Activated CD8-positive, alpha-beta memory T cell treated with anti-CD3 and anti-CD28 coated beads, Interleukin-2, amount 10 ng/mL, durations not matched to agents 7 days and 5 days (primary cell): ENCODE results near the gene FAIM. TPM values are rescaled to one million over a fixed set of nuclear protein-coding genes. Genes with fewer than 3 reads are reported as not detected.
"Not testable (repeated sequence)": the region's sequence is repeated elsewhere in the genome, so short reads cannot be mapped to it uniquely, and the experiment has no call there.

Experiments used
- ATAC-seq: fragments of 150-1000 bp; cut with Tn5 transposase; one replicate; pipeline ENCODE4 v1.10.0; 2021; ENCODE audit warnings: moderate library complexity
- CTCF ChIA-PET: fragments of 350-600 bp; sonication (Branson Sonifier 250); formaldehyde crosslinking; loops from one replicate; lab custom pipeline; 2021; ENCODE audit warnings: antibody characterized with exemption; lab: Charles Lee
- DNase-seq: peaks from one replicate; pipeline ENCODE4 v3.0.0-alpha.2; 2020
- H3K27ac Mint-ChIP-seq: one replicate; pipeline ENCODE4 v1.8.0; 2021; ENCODE audit warnings: mild to moderate bottlenecking, mixed read lengths
- H3K27me3 Mint-ChIP-seq: one replicate; pipeline ENCODE4 v1.8.0; 2021; ENCODE audit warnings: mixed read lengths
- H3K36me3 Mint-ChIP-seq: one replicate; pipeline ENCODE4 v1.8.0; 2021; ENCODE audit warnings: mild to moderate bottlenecking, mixed read lengths
- H3K4me1 Mint-ChIP-seq: one replicate; pipeline ENCODE4 v1.8.0; 2021; ENCODE audit warnings: mixed read lengths
- H3K4me3 Mint-ChIP-seq: one replicate; pipeline ENCODE4 v1.8.0; 2021; ENCODE audit warnings: mild to moderate bottlenecking, moderate library complexity, mixed read lengths
- H3K9me3 Mint-ChIP-seq: one replicate; pipeline ENCODE4 v1.8.0; 2022; ENCODE audit warnings: low read depth, mixed read lengths
- total RNA-seq, 2 experiments: library from RNA; stranded (reverse); gene quantifications; one replicate each; pipeline ENCODE4 v1.2.3, GENCODE V29; 2021

The FAIM gene
- 1 to 10 TPM; 2.2 to 4.7 TPM for total RNA-seq

GRCh38 chr3:138608322-138609135, at the start of gene FAIM:
FAIM (plus strand) TSS chr3:138608771; CDS start chr3:138619727, 10,956 bp downstream.
- Mint-ChIP-seq H3K4me3 (peak within 1 kb of the TSS; percentile 81), H3K27me3 (peaks cover 4% of the 10 kb centered on the region), H3K9me3 (no peaks in the 10 kb centered on the region), H3K36me3 (peaks cover 11% of the 10 kb centered on the region), H3K27ac (peak within 1 kb of the TSS; percentile 90), H3K4me1 (peaks cover 17% of the 10 kb centered on the region)
- CTCF ChIA-PET = interaction anchor here (1.6 to 2.4 kb wide), 3 partner anchors 14 to 315 kb away, joined by 3 to 16 read pairs (median 8); partner anchors contain the start of gene CEP70
- DNase-seq = peak; percentile 74
- peak; percentile 84 for ATAC-seq

DNA sequence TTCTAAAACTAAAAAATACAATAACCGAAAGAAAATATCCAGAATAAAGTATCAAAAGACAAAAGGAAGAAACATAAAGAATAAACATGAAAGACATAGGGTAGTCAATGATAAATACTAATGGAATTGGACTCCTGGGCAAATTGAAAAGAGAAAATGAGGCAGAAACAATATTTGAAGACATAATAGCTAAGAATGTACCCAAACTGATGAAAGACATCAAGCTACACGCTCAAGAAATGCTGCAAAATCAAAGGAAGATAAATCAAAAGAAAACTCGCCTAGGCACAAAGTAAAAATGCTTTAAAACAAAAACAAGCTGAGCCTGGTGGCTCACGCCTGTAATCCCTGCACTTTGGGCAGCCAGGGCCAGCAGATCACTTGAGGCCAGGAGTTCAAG, 49.4 kb upstream of the FAIM start:
- Mint-ChIP-seq H3K4me1 (peaks cover 6% of the 10 kb centered on the region), H3K9me3 (peaks cover 9% of the 10 kb centered on the region), H3K36me3 (peaks cover 31% of the 10 kb centered on the region), H3K27me3 (no peaks in the 10 kb centered on the region), H3K27ac (no peak overlapping the region), H3K4me3 (no peak overlapping the region)
- CTCF ChIA-PET = no interaction called here
- DNase-seq (no peak), ATAC-seq (no peak)

DNA sequence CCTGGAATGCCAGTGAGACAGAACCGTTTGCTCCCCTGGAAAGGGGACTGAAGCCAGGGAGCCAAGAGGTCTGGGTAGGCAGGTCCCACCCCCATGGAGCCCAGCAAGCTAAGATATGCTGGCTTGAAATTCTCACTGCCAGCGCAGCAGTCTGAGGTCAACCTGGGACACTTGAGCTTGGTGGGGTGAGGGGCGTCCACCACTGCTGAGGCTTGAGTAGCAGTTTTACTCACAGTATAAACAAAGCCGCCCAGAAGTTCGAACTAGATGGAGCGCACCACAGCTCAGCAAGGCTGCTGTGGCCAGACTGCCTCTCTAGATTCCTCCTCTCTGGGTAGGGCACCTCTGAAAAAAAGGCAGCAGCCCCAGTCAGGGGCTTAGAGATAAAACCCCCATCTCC, 48.1 kb upstream of the FAIM start:
- peaks cover 7% of the 10 kb centered on the region for H3K9me3 Mint-ChIP-seq
- no peaks in the 10 kb centered on the region for H3K27me3 Mint-ChIP-seq
- DNase-seq (no peak), ATAC-seq (no peak)
- H3K27ac Mint-ChIP-seq = no peak overlapping the region
- peaks cover 6% of the 10 kb centered on the region for H3K4me1 Mint-ChIP-seq
- CTCF ChIA-PET = no interaction called here
- peaks cover 26% of the 10 kb centered on the region for H3K36me3 Mint-ChIP-seq
- no peak overlapping the region for H3K4me3 Mint-ChIP-seq

DNA sequence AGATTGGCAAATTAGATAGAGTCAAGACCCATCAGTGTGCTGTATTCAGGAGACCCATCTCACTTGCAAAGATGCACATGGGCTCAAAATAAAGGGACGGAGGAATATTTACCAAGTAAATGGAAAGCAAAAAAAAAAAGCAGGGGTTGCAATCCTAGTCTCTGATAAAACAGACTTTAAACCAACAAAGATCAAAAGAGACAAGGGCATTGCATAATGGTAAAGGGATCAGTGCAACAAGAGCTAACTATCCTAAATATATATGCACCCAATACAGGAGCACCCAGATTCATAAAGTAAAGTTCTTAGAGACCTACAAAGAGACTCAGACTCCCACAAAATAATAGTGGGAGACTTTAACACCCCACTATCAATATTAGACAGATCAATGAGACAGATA, 45.7 kb upstream of the FAIM start:
- H3K9me3 Mint-ChIP-seq, H3K4me3 Mint-ChIP-seq, H3K27me3 Mint-ChIP-seq, DNase-seq, CTCF ChIA-PET, H3K4me1 Mint-ChIP-seq, ATAC-seq, H3K27ac Mint-ChIP-seq: not testable (repeated sequence)
- H3K36me3 Mint-ChIP-seq = peaks cover 30% of the 10 kb centered on the region

GRCh38 chr3:138566293-138566692, 42.3 kb upstream of the FAIM start:
- H3K27me3 Mint-ChIP-seq, H3K4me3 Mint-ChIP-seq, H3K4me1 Mint-ChIP-seq, ATAC-seq, H3K27ac Mint-ChIP-seq, DNase-seq, H3K9me3 Mint-ChIP-seq, CTCF ChIA-PET: not testable (repeated sequence)
- H3K36me3 Mint-ChIP-seq = peaks cover 26% of the 10 kb centered on the region

GRCh38 chr3:138567403-138567802, 41.2 kb upstream of the FAIM start:
- CTCF ChIA-PET = interaction anchor here (1.4 kb wide), 1 partner anchor 356 kb away, joined by 3 read pairs; no protein-coding TSS in a partner anchor
- H3K9me3 Mint-ChIP-seq = peaks cover 3% of the 10 kb centered on the region
- H3K4me1 Mint-ChIP-seq = peaks cover 15% of the 10 kb centered on the region
- H3K27me3 Mint-ChIP-seq = no peaks in the 10 kb centered on the region
- DNase-seq = no peak
- no peak overlapping the region for H3K27ac Mint-ChIP-seq
- H3K36me3 Mint-ChIP-seq = peaks cover 25% of the 10 kb centered on the region
- no peak overlapping the region for H3K4me3 Mint-ChIP-seq
- ATAC-seq = no peak

DNA sequence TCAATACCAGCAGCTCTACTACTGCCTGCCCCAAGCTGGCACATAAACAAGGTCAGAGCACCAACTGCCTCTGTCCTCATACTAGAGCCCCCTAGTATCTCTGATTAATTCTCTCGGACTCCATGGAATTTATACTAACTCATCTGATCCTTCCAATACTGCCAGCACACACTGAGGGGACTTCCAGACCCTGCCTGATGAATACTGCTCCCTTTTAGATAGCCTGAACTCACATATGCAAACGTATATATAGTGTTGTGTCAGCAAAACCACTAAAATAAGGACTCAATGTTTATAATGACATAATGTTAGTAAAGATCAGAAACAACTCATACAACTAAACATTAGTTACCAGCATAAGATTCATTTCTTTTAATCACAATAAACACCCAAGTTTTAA, 39.5 kb upstream of the FAIM start:
- peaks cover 9% of the 10 kb centered on the region for H3K9me3 Mint-ChIP-seq
- no peak for DNase-seq
- H3K4me1 Mint-ChIP-seq = peaks cover 9% of the 10 kb centered on the region
- H3K27ac Mint-ChIP-seq = no peak overlapping the region
- peaks cover 35% of the 10 kb centered on the region for H3K36me3 Mint-ChIP-seq
- H3K4me3 Mint-ChIP-seq = no peak overlapping the region
- CTCF ChIA-PET = no interaction called here
- ATAC-seq = no peak
- peaks cover 2% of the 10 kb centered on the region for H3K27me3 Mint-ChIP-seq

DNA sequence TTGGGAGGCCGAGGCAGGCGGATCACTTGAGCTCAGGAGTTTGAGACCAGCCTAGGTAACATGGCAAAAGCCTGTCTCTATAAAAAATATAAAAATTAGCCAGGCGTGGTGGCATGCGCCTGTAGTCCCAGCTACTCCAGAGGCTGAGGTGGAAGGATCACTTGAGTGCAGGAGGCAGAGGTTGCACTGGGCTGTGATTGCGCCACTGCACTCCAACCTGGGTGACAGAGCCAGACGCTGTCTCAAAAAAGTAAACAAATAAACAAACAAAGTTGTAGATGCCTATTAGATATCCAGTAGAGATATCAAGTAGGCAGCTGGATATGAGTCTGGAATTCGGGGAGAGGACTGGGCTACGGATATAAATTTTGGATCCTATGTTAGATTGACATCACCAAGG, 38.9 kb upstream of the FAIM start:
- CTCF ChIA-PET = interaction anchor here (1.4 to 2.6 kb wide), 2 partner anchors 22 to 25 kb away, joined by 3 to 8 read pairs; partner anchors contain the start of gene CEP70

GRCh38 chr3:138573138-138573537, 35.4 kb upstream of the FAIM start:
- ATAC-seq = no peak
- Mint-ChIP-seq H3K36me3 (peaks cover 35% of the 10 kb centered on the region), H3K9me3 (peaks cover 8% of the 10 kb centered on the region)

More for the DNA sequence above, 38.9 kb upstream of the FAIM start:
- not testable (repeated sequence) for H3K27me3 Mint-ChIP-seq, H3K9me3 Mint-ChIP-seq, H3K27ac Mint-ChIP-seq, DNase-seq, H3K4me3 Mint-ChIP-seq, ATAC-seq, H3K4me1 Mint-ChIP-seq
- H3K36me3 Mint-ChIP-seq = peaks cover 36% of the 10 kb centered on the region

DNA sequence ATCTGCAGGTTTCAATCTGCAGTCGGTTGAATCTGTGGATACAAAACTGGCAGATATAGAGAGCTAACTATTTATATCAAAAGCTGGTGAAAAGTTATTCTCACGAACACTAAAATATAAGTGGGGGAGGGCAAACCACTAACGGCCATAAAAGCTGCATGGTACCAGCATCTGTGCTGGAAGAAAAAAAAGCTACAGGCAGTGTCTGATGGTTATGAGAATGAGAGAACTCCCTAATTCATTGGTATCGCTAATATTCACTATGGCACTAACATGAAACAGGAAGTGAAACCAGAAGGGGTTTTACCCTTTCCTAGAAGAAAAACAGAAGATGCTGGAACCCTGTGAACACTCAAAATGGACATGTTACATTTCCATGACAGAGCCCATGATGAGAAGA, 30.4 kb upstream of the FAIM start:
- H3K4me3 Mint-ChIP-seq = peak overlapping the region; percentile 4
- no peak for DNase-seq
- CTCF ChIA-PET = interaction anchor here (0.9 to 3.2 kb wide), 3 partner anchors 12 to 751 kb away, joined by 3 to 12 read pairs (median 8); partner anchors contain the start of gene CEP70
- H3K27ac Mint-ChIP-seq = peak overlapping the region; percentile 78
- H3K27me3 Mint-ChIP-seq = no peaks in the 10 kb centered on the region
- peaks cover 6% of the 10 kb centered on the region for H3K9me3 Mint-ChIP-seq
- H3K36me3 Mint-ChIP-seq = peaks cover 26% of the 10 kb centered on the region
- H3K4me1 Mint-ChIP-seq = peaks cover 24% of the 10 kb centered on the region
- peak; percentile 16 for ATAC-seq

More at GRCh38 chr3:138573138-138573537, 35.4 kb upstream of the FAIM start:
- no peak overlapping the region for H3K4me3 Mint-ChIP-seq
- CTCF ChIA-PET = no interaction called here
- H3K27ac Mint-ChIP-seq = no peak overlapping the region
- no peak for DNase-seq
- peaks cover 2% of the 10 kb centered on the region for H3K27me3 Mint-ChIP-seq
- H3K4me1 Mint-ChIP-seq = peaks cover 24% of the 10 kb centered on the region

- peaks cover 2% of the 10 kb centered on the region for H3K9me3 Mint-ChIP-seq
- peaks cover 20% of the 10 kb centered on the region for H3K36me3 Mint-ChIP-seq
- no peaks in the 10 kb centered on the region for H3K27me3 Mint-ChIP-seq
- H3K27ac Mint-ChIP-seq = no peak overlapping the region
- no peak for ATAC-seq
- no peak for DNase-seq
- peaks cover 32% of the 10 kb centered on the region for H3K4me1 Mint-ChIP-seq
- H3K4me3 Mint-ChIP-seq = no peak overlapping the region
- CTCF ChIA-PET = interaction anchor here (1.9 to 3.2 kb wide), 2 partner anchors 11 to 15 kb away, joined by 8 to 12 read pairs; partner anchors contain the start of gene CEP70
Observed at GRCh38 chr3:138578961-138579574, 29.5 kb upstream of the FAIM start.

GRCh38 chr3:138587374-138587773, 21.2 kb upstream of the FAIM start:
- no peaks in the 10 kb centered on the region for H3K9me3 Mint-ChIP-seq
- DNase-seq (no peak), ATAC-seq (no peak)
- H3K36me3 Mint-ChIP-seq = peaks cover 9% of the 10 kb centered on the region
- H3K27me3 Mint-ChIP-seq = no peaks in the 10 kb centered on the region
- no peak overlapping the region for H3K27ac Mint-ChIP-seq
- CTCF ChIA-PET = interaction anchor here (0.9 to 1.7 kb wide), 2 partner anchors 108 to 349 kb away, joined by 3 to 4 read pairs; no protein-coding TSS in a partner anchor
- no peak overlapping the region for H3K4me3 Mint-ChIP-seq
- H3K4me1 Mint-ChIP-seq = peaks cover 9% of the 10 kb centered on the region

- CTCF ChIA-PET = interaction anchor here (1.7 kb wide), 1 partner anchor 109 kb away, joined by 4 read pairs; no protein-coding TSS in a partner anchor
- DNase-seq = no peak
- ATAC-seq = no peak
- Mint-ChIP-seq H3K27me3 (no peaks in the 10 kb centered on the region), H3K4me3 (no peak overlapping the region), H3K4me1 (peaks cover 6% of the 10 kb centered on the region), H3K9me3 (no peaks in the 10 kb centered on the region), H3K36me3 (peaks cover 9% of the 10 kb centered on the region), H3K27ac (no peak overlapping the region)
Observed at GRCh38 chr3:138588445-138588844, 20.1 kb upstream of the FAIM start.
